GM12878 (cell line): Measurements from ENCODE around the gene FAM228A. TPM values are rescaled to one million over a fixed set of nuclear protein-coding genes. Genes with fewer than 3 reads are reported as not detected.

Experiments used
- ATAC-seq: fragments of 200-7000 bp; cut with Tn5 transposase; 3 replicates; pipeline ENCODE4 v1.9.1; 2020; ENCODE audit warnings: mild to moderate bottlenecking, moderate library complexity
- BruUV-seq: library from RNA; stranded (reverse); fragments of 400-500 nt; replicated peaks from 2 replicates; lab custom pipeline; 2021; lab: Mats Ljungman, UMichigan
- CTCF ChIA-PET: fragments of 300-600 bp; sonication (Branson Sonifier 250); formaldehyde crosslinking; extraction: SDS; loops from one replicate; lab custom pipeline; 2021; ENCODE audit warnings: inconsistent platforms; lab: Yijun Ruan, JAX
- POLR2A ChIA-PET: fragments of 350-600 bp; formaldehyde crosslinking; extraction: SDS; loops from one replicate; lab custom pipeline; 2021; ENCODE audit warnings: inconsistent platforms; lab: Charles Lee
- RAD21 ChIA-PET: fragments of 300-600 bp; sonication (Branson Sonifier 250); formaldehyde crosslinking; loops from one replicate; lab custom pipeline; 2023; ENCODE audit warnings: antibody characterized with exemption; ENCODE audit not compliant: unreplicated experiment; lab: Charles Lee
- SMC1A ChIA-PET: fragments of 300-600 bp; sonication (Branson Sonifier 250); formaldehyde crosslinking; loops from one replicate; lab custom pipeline; 2023; ENCODE audit not compliant: unreplicated experiment, uncharacterized antibody; lab: Charles Lee
- DNase-seq: peaks from one replicate; pipeline ENCODE4 v3.0.0-alpha.2; 2011; ENCODE audit warnings: low read depth, low spot score
- FAIRE-seq: peaks from 3 replicates; lab custom pipeline; 2011; peaks lifted over from hg19 to GRCh38; lab: Jason Lieb, UNC
- H2AFZ ChIP-seq: 2 replicates; pipeline ENCODE4 v1.6.0; 2011; ENCODE audit warnings: low read depth, low read length, control low read depth; ENCODE audit not compliant: control insufficient read depth
- H3K27ac ChIP-seq: 2 replicates; pipeline ENCODE4 v1.5.1; 2011; ENCODE audit warnings: control low read depth; ENCODE audit not compliant: control insufficient read depth, insufficient read depth
- H3K27me3 ChIP-seq, 2 experiments: replicated peaks in 1 of 2; 2 replicates each; pipeline versions ENCODE4 v1.6.0 to v1.6.1; 2011; ENCODE audit warnings: low read length in 1 of 2; ENCODE audit not compliant: control insufficient read depth in 2 of 2, insufficient read depth in 2 of 2
- H3K36me3 ChIP-seq, 2 experiments: 2 replicates each; pipeline ENCODE4 v1.5.1; 2011; ENCODE audit warnings: low read length in 1 of 2; ENCODE audit not compliant: control insufficient read depth in 2 of 2, insufficient read depth in 2 of 2
- H3K4me1 ChIP-seq: 2 replicates; pipeline ENCODE4 v1.6.1; 2011; ENCODE audit warnings: mild to moderate bottlenecking, low read length, moderate library complexity, mixed read lengths; ENCODE audit not compliant: control insufficient read depth, insufficient read depth
- H3K4me2 ChIP-seq: 2 replicates; pipeline ENCODE4 v1.6.0; 2011; ENCODE audit warnings: control low read depth; ENCODE audit not compliant: control insufficient read depth, insufficient read depth
- H3K4me3 ChIP-seq: fragments of 200-600 bp; sonication (generic); 2 replicates; pipeline ENCODE4 v1.5.1; 2016
- H3K79me2 ChIP-seq: 2 replicates; pipeline ENCODE4 v1.6.0; 2011; ENCODE audit warnings: low read length; ENCODE audit not compliant: control insufficient read depth, insufficient read depth
- H3K9ac ChIP-seq: 2 replicates; pipeline ENCODE4 v1.8.0; 2011; ENCODE audit warnings: low read length, control low read depth, mixed read lengths; ENCODE audit not compliant: control insufficient read depth, insufficient read depth
- H3K9me3 ChIP-seq: replicated peaks from 3 replicates; pipeline ENCODE4 v1.5.1; 2011; ENCODE audit warnings: mild to moderate bottlenecking, low read length; ENCODE audit not compliant: control insufficient read depth, insufficient read depth
- H4K20me1 ChIP-seq: 2 replicates; pipeline ENCODE4 v1.6.0; 2011; ENCODE audit not compliant: control insufficient read depth, insufficient read depth
- CBX3 ChIP-seq: fragments of 200-600 bp; sonication (generic); IDR thresholded peaks from 2 replicates; pipeline ENCODE4 v1.6.1; 2016; ENCODE audit warnings: low read depth, borderline replicate concordance
- JUNB ChIP-seq: IDR thresholded peaks from 2 replicates; pipeline ENCODE4 v1.6.1; 2016; ENCODE audit warnings: antibody characterized with exemption, mild to moderate bottlenecking
- NR2C2 ChIP-seq: IDR thresholded peaks from 2 replicates; pipeline ENCODE4 v1.6.1; 2011; ENCODE audit warnings: borderline replicate concordance, low read depth; ENCODE audit not compliant: control insufficient read depth, insufficient read length
- PML ChIP-seq: IDR thresholded peaks from 2 replicates; pipeline ENCODE4 v1.6.1; 2012; ENCODE audit warnings: low read length, inconsistent platforms
- RAD21 ChIP-seq: IDR thresholded peaks from 2 replicates; pipeline ENCODE4 v1.6.1; 2011; ENCODE audit warnings: mild to moderate bottlenecking, low read depth, low read length, moderate library complexity; ENCODE audit not compliant: insufficient read depth
- RFX5 ChIP-seq: IDR thresholded peaks from 2 replicates; pipeline ENCODE4 v1.6.1; 2011; ENCODE audit warnings: low read depth, low read length, improper control_type of control experiment
- WGBS: methylation state at CpG from one replicate; pipeline ENCODE4 v1.1.6; 2016; ENCODE audit warnings: low lambda C conversion rate; ENCODE audit not compliant: insufficient replicate concordance, insufficient coverage; ENCODE audit errors: missing lambda C conversion rate; 5-methylcytosine and 5-hydroxymethylcytosine counted together
- in situ Hi-C: fragments of 300-500 bp; cut with MboI; formaldehyde crosslinking; loops from 9 replicates; pipeline ENCODE4 v1.14.3; 2018; ENCODE audit warnings: mixed read lengths
- intact Hi-C: fragments of 100-400 bp; cut with micrococcal nuclease; formaldehyde crosslinking; loops from one replicate; pipeline ENCODE4 v1.14.2; 2022; ENCODE audit not compliant: unreplicated experiment
- polyA plus RNA-seq, 11 experiments: library from polyadenylated mRNA; depleted of rRNA in 4 of 11; unstranded in 6 of 11; stranded (reverse) in 5 of 11; fragments of >200 nt; fragmentation: Nextera tagmentation in 4 of 11; fragmentation: Illumina TruSeq in 1 of 11; extraction: Ambion mirVana in 4 of 11; extraction: Trizol in 1 of 11; gene quantifications; 1 replicate in 1 of 11; 2 replicates in 10 of 11; pipeline versions ENCODE4 v1.2.1 to v1.2.3, GENCODE V29; 2011 to 2016; ENCODE audit warnings: inconsistent platforms in 2 of 11, missing spikeins in 2 of 11, low read depth in 1 of 11
- total RNA-seq, 4 experiments: library from RNA; depleted of rRNA in 3 of 4; stranded (reverse); fragments of >200 nt in 3 of 4; fragmentation: Illumina TruSeq in 1 of 4; extraction: Trizol in 1 of 4; gene quantifications; 2 replicates each; pipeline versions ENCODE4 v1.2.1 to v1.2.3, GENCODE V29; 2013 to 2021
- TF ChIP-seq, protein P1 (sequence below): IDR thresholded peaks from 2 replicates; pipeline ENCODE4 v1.6.1; 2012; ENCODE audit warnings: mild to moderate bottlenecking, low read depth, low read length
- TF ChIP-seq, protein P2 (sequence below): fragments of 450-650 bp; IDR thresholded peaks from 2 replicates; pipeline ENCODE4 v1.6.1; 2017; ENCODE audit warnings: mild to moderate bottlenecking, moderate library complexity

Gene FAM228A
- total and polyA plus RNA-seq, 10 of the 15 experiments (the other 5 are each of a cell fraction or from before 2014, with no cell fraction given): 0.06 TPM; not detected in 9

DNA sequence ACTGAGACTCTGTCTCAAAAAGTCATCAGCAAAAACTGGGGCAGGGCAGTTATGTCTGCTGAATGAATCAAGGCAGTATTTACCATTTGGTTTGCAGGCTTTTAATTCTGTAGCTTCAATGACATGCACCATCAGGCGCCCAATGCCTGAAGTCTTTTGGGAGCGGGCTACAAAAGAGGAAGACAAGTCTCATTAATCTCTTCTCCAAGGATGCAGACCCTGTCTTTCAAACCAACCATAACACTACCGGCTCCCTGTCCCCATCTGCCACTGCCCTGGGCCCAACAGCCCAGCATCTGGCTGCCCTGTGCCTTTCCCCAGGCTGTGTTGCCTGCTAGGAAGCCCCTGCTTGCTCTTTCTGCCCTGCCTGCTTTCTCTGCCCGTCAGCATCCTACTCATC lies 30.3 kb downstream of the FAM228A start:
- ChIA-PET POLR2A (no interaction called here), RAD21 (no interaction called here), CTCF (no interaction called here), SMC1A (interaction anchor here (0.9 to 1.2 kb wide), 2 partner anchors 10 to 44 kb away, joined by 3 read pairs; no protein-coding TSS in a partner anchor)
- WGBS: 97% methylated on average over 4 of the region's 4 CpGs
- ATAC-seq (no peak), FAIRE-seq (no peak), DNase-seq (no peak)
- H3K9me3 ChIP-seq: no peaks in the 10 kb centered on the region
- peaks cover 10 to 23% of the 10 kb centered on the region in 2 experiments for H3K36me3 ChIP-seq
- no peak overlapping the region for H3K9ac ChIP-seq
- no peak overlapping the region for H3K4me2 ChIP-seq
- intact Hi-C loops (no loop called here), in situ Hi-C loops (no loop called here)
- H4K20me1 ChIP-seq: no peaks in the 10 kb centered on the region
- H3K4me3 ChIP-seq: no peak overlapping the region
- no peak for TF ChIP-seq CBX3
- TF ChIP-seq, protein P1, sequence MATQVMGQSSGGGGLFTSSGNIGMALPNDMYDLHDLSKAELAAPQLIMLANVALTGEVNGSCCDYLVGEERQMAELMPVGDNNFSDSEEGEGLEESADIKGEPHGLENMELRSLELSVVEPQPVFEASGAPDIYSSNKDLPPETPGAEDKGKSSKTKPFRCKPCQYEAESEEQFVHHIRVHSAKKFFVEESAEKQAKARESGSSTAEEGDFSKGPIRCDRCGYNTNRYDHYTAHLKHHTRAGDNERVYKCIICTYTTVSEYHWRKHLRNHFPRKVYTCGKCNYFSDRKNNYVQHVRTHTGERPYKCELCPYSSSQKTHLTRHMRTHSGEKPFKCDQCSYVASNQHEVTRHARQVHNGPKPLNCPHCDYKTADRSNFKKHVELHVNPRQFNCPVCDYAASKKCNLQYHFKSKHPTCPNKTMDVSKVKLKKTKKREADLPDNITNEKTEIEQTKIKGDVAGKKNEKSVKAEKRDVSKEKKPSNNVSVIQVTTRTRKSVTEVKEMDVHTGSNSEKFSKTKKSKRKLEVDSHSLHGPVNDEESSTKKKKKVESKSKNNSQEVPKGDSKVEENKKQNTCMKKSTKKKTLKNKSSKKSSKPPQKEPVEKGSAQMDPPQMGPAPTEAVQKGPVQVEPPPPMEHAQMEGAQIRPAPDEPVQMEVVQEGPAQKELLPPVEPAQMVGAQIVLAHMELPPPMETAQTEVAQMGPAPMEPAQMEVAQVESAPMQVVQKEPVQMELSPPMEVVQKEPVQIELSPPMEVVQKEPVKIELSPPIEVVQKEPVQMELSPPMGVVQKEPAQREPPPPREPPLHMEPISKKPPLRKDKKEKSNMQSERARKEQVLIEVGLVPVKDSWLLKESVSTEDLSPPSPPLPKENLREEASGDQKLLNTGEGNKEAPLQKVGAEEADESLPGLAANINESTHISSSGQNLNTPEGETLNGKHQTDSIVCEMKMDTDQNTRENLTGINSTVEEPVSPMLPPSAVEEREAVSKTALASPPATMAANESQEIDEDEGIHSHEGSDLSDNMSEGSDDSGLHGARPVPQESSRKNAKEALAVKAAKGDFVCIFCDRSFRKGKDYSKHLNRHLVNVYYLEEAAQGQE: no peak
- TF ChIP-seq NR2C2: no peak
- no peak for TF ChIP-seq RFX5
- no peak for TF ChIP-seq RAD21
- TF ChIP-seq PML: no peak
- TF ChIP-seq, protein P2, sequence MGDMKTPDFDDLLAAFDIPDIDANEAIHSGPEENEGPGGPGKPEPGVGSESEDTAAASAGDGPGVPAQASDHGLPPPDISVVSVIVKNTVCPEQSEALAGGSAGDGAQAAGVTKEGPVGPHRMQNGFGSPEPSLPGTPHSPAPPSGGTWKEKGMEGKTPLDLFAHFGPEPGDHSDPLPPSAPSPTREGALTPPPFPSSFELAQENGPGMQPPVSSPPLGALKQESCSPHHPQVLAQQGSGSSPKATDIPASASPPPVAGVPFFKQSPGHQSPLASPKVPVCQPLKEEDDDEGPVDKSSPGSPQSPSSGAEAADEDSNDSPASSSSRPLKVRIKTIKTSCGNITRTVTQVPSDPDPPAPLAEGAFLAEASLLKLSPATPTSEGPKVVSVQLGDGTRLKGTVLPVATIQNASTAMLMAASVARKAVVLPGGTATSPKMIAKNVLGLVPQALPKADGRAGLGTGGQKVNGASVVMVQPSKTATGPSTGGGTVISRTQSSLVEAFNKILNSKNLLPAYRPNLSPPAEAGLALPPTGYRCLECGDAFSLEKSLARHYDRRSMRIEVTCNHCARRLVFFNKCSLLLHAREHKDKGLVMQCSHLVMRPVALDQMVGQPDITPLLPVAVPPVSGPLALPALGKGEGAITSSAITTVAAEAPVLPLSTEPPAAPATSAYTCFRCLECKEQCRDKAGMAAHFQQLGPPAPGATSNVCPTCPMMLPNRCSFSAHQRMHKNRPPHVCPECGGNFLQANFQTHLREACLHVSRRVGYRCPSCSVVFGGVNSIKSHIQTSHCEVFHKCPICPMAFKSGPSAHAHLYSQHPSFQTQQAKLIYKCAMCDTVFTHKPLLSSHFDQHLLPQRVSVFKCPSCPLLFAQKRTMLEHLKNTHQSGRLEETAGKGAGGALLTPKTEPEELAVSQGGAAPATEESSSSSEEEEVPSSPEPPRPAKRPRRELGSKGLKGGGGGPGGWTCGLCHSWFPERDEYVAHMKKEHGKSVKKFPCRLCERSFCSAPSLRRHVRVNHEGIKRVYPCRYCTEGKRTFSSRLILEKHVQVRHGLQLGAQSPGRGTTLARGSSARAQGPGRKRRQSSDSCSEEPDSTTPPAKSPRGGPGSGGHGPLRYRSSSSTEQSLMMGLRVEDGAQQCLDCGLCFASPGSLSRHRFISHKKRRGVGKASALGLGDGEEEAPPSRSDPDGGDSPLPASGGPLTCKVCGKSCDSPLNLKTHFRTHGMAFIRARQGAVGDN: no peak
- TF ChIP-seq JUNB: no peak
- H3K79me2 ChIP-seq: no peaks in the 10 kb centered on the region
- no peak overlapping the region for H2AFZ ChIP-seq
- no peak overlapping the region for H3K27ac ChIP-seq
- no peaks in the 10 kb centered on the region for H3K4me1 ChIP-seq
- H3K27me3 ChIP-seq: no peaks in the 10 kb centered on the region
- BruUV-seq: no TSS peak
